ENCODE data around the gene NIPA2.

Gene NIPA2

GRCh38 chr15:22856659-22857058 lies 18.2 kb downstream of the NIPA2 start:
- ATAC-seq (ENCODE audit: low read depth) (no peak), DNase-seq (ENCODE audit: low spot score) (no peak)
- H3K27me3 ChIP-seq (ENCODE audit: insufficient read depth, poor library complexity, severe bottlenecking), result no peaks in the 10 kb centered on the region
- no peak overlapping the region for H3K4me3 ChIP-seq (ENCODE audit: severe bottlenecking)
- H3K36me3 ChIP-seq (ENCODE audit: low read depth), result peaks cover 95% of the 10 kb centered on the region
- no peak overlapping the region for H3K27ac ChIP-seq (ENCODE audit: poor library complexity, severe bottlenecking)
- TF ChIP-seq CTCF (IDR thresholded peaks at IDR 0.05; ENCODE audit: poor library complexity, severe bottlenecking), result no peak
- H3K4me1 ChIP-seq (ENCODE audit: insufficient read depth, poor library complexity, severe bottlenecking), result no peaks in the 10 kb centered on the region
- no peaks in the 10 kb centered on the region for H3K9me3 ChIP-seq (ENCODE audit: severe bottlenecking)

GRCh38 chr15:22861161-22861560 lies 22.7 kb downstream of the NIPA2 start:
- peaks cover 2% of the 10 kb centered on the region for H3K4me1 ChIP-seq (ENCODE audit: insufficient read depth, poor library complexity, severe bottlenecking)
- H3K36me3 ChIP-seq (ENCODE audit: low read depth), result peaks cover 92% of the 10 kb centered on the region
- H3K4me3 ChIP-seq (ENCODE audit: severe bottlenecking), result no peak overlapping the region
- no peak for TF ChIP-seq CTCF (IDR thresholded peaks at IDR 0.05; ENCODE audit: poor library complexity, severe bottlenecking)
- H3K27me3 ChIP-seq (ENCODE audit: insufficient read depth, poor library complexity, severe bottlenecking), result no peaks in the 10 kb centered on the region
- no peak for DNase-seq (ENCODE audit: low spot score)
- H3K9me3 ChIP-seq (ENCODE audit: severe bottlenecking), result no peaks in the 10 kb centered on the region
- ATAC-seq (ENCODE audit: low read depth), result no peak
- H3K27ac ChIP-seq (ENCODE audit: poor library complexity, severe bottlenecking), result no peak overlapping the region

DNA sequence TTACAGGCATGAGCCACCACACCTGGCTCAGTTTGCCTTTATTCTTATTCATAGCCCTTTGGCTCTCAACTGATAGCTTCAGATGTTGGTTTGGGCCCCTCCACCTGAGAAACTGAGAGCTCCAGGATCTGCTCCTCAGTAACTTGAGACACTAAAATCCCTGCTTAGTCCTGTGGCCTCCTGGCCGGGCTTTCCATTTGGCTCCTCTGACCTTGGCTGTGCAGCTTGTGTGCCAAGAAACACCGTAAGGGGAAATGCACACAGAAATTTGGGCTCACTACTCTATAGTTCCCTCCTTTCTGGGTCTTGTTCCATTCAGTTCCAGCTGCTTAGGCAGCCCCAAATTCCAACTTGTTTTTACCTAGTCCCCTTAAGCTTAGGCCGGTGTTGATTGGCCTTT lies 24.9 kb downstream of the NIPA2 start:
- H3K4me3 ChIP-seq (ENCODE audit: severe bottlenecking), result no peak overlapping the region
- no peak for DNase-seq (ENCODE audit: low spot score)
- H3K36me3 ChIP-seq (ENCODE audit: low read depth), result peaks cover 97% of the 10 kb centered on the region
- no peaks in the 10 kb centered on the region for H3K27me3 ChIP-seq (ENCODE audit: insufficient read depth, poor library complexity, severe bottlenecking)
- H3K27ac ChIP-seq (ENCODE audit: poor library complexity, severe bottlenecking), result no peak overlapping the region
- TF ChIP-seq CTCF (IDR thresholded peaks at IDR 0.05; ENCODE audit: poor library complexity, severe bottlenecking), result no peak
- no peaks in the 10 kb centered on the region for H3K9me3 ChIP-seq (ENCODE audit: severe bottlenecking)
- no peak for ATAC-seq (ENCODE audit: low read depth)
- peaks cover 2% of the 10 kb centered on the region for H3K4me1 ChIP-seq (ENCODE audit: insufficient read depth, poor library complexity, severe bottlenecking)

DNA sequence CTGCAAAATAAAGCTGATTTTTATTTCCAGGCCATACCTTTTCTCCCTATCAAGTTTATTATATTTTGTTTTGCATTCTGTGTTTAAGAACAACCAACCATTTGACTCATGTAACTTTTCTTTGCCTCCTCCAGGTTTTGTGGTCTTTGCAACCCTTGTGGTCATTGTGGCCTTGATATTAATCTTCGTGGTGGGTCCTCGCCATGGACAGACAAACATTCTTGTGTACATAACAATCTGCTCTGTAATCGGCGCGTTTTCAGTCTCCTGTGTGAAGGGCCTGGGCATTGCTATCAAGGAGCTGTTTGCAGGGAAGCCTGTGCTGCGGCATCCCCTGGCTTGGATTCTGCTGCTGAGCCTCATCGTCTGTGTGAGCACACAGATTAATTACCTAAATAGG lies 27.6 kb downstream of the NIPA2 start:
- Histone ChIP-seq H3K27ac (ENCODE audit: poor library complexity, severe bottlenecking) (no peak overlapping the region), H3K4me1 (ENCODE audit: insufficient read depth, poor library complexity, severe bottlenecking) (peaks cover 2% of the 10 kb centered on the region), H3K36me3 (ENCODE audit: low read depth) (peaks cover 97% of the 10 kb centered on the region), H3K9me3 (ENCODE audit: severe bottlenecking) (no peaks in the 10 kb centered on the region), H3K4me3 (ENCODE audit: severe bottlenecking) (no peak overlapping the region), H3K27me3 (ENCODE audit: insufficient read depth, poor library complexity, severe bottlenecking) (no peaks in the 10 kb centered on the region)
- TF ChIP-seq CTCF (IDR thresholded peaks at IDR 0.05; ENCODE audit: poor library complexity, severe bottlenecking), result no peak
- no peak for DNase-seq (ENCODE audit: low spot score)
- no peak for ATAC-seq (ENCODE audit: low read depth)

GRCh38 chr15:22867886-22868285 lies 29.4 kb downstream of the NIPA2 start:
- ATAC-seq (ENCODE audit: low read depth) (no peak), DNase-seq (ENCODE audit: low spot score) (no peak)
- TF ChIP-seq CTCF (IDR thresholded peaks at IDR 0.05; ENCODE audit: poor library complexity, severe bottlenecking), result no peak
- peaks cover 99% of the 10 kb centered on the region for H3K36me3 ChIP-seq (ENCODE audit: low read depth)
- no peak overlapping the region for H3K27ac ChIP-seq (ENCODE audit: poor library complexity, severe bottlenecking)
- no peak overlapping the region for H3K4me3 ChIP-seq (ENCODE audit: severe bottlenecking)
- no peaks in the 10 kb centered on the region for H3K4me1 ChIP-seq (ENCODE audit: insufficient read depth, poor library complexity, severe bottlenecking)
- no peaks in the 10 kb centered on the region for H3K27me3 ChIP-seq (ENCODE audit: insufficient read depth, poor library complexity, severe bottlenecking)
- H3K9me3 ChIP-seq (ENCODE audit: severe bottlenecking), result no peaks in the 10 kb centered on the region

All from RWPE2 (cell line).